T-helper 17 cell (primary cell): ENCODE results near the gene G0S2. TPM values are rescaled to one million over a fixed set of nuclear protein-coding genes. Genes with fewer than 3 reads are reported as not detected.

ENCODE experiments used
- ATAC-seq: fragments of 150-1000 bp; cut with Tn5 transposase; 2 replicates; pipeline ENCODE4 v1.10.0; 2021; ENCODE audit warnings: mild to moderate bottlenecking, moderate library complexity
- DNase-seq, 3 donors: peaks; one replicate each; pipeline versions ENCODE4 v3.0.0 to v3.0.0-alpha.2; 2020 to 2021
- H3K9me3 ChIP-seq: one replicate; pipeline ENCODE4 v1.7.0; 2013; ENCODE audit warnings: low read length, mild to moderate bottlenecking; ENCODE audit not compliant: control insufficient read depth, poor library complexity, severe bottlenecking
- H3K27ac Mint-ChIP-seq: one replicate; pipeline ENCODE4 v1.8.0; 2022; ENCODE audit warnings: mild to moderate bottlenecking, moderate library complexity, mixed read lengths
- H3K27me3 Mint-ChIP-seq: one replicate; pipeline ENCODE4 v1.8.0; 2022; ENCODE audit warnings: mixed read lengths
- H3K36me3 Mint-ChIP-seq: one replicate; pipeline ENCODE4 v1.8.0; 2022; ENCODE audit warnings: low read depth, mixed read lengths
- H3K4me1 Mint-ChIP-seq: one replicate; pipeline ENCODE4 v1.8.0; 2022; ENCODE audit warnings: mild to moderate bottlenecking, mixed read lengths
- H3K4me3 Mint-ChIP-seq: one replicate; pipeline ENCODE4 v1.8.0; 2022; ENCODE audit warnings: mild to moderate bottlenecking, moderate library complexity, mixed read lengths
- total RNA-seq, 4 donors: library from RNA in 2 of 4; stranded (reverse) in 2 of 4; gene quantifications; one replicate each; pipeline ENCODE4 v1.2.3 and lab custom pipeline; 2022 to 2026

Gene G0S2
- total RNA-seq, result 10 to 100 TPM in 1 of 2 donors, 1 to 10 TPM in 1; 6.6 to 13.5 TPM
- total RNA-seq (lab: John Stamatoyannopoulos, UW), result 0.46 to 0.53 reads per million in 2 donors

DNA sequence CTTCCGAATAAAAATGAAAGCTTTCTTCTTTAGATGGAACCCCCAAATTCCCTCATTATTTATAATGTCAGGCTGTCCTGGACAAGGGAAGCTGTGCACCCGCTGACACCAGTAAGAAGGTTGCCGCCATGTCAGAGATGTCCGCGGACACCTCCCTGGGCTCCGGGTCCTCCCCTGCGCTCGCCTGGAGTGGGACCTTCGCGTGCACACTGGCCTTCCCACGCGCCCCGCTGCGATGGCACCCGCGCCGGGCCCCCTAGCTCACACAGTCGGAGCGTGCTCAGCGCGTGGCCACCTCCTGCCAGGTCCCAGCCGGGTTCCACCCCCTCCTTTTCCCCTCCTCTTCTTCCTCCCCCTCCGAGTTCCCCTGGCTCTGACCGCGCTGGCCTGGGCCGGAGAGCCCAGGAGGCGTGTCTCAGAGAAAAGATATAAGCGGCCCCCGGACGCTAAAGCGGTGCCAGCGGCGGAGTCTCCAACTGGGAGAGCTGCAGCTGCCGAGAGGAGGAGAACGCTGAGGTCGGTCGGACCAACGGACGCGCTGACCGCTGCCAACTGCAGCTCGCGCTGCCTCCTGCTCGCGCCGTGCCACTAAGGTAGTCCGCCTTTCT, at the start of gene G0S2:
G0S2 (plus strand) TSS at position 456 of the 608 bp plus-strand sequence. CDS start 273 bp downstream, outside the sequence.
- Mint-ChIP-seq H3K4me1 (peaks cover 62% of the 10 kb centered on the region), H3K36me3 (peaks cover 7% of the 10 kb centered on the region), H3K4me3 (peak within 1 kb of the TSS; percentile 81), H3K27ac (peak within 1 kb of the TSS; percentile 91), H3K27me3 (peaks cover 7% of the 10 kb centered on the region)
- ATAC-seq, result peak; percentile 51
- peak in 1 of 3 donors; percentile 10 for DNase-seq
- H3K9me3 ChIP-seq, result no peaks in the 10 kb centered on the region

GRCh38 chr1:209625791-209626285, 49.4 kb upstream of the G0S2 start:
- no peaks in the 10 kb centered on the region for H3K36me3 Mint-ChIP-seq
- no peaks in the 10 kb centered on the region for H3K9me3 ChIP-seq
- peaks cover 13% of the 10 kb centered on the region for H3K4me1 Mint-ChIP-seq
- DNase-seq, result no peak
- H3K4me3 Mint-ChIP-seq, result no peak overlapping the region
- H3K27ac Mint-ChIP-seq, result no peak overlapping the region
- H3K27me3 Mint-ChIP-seq, result peaks cover 5% of the 10 kb centered on the region
- ATAC-seq, result no peak

DNA sequence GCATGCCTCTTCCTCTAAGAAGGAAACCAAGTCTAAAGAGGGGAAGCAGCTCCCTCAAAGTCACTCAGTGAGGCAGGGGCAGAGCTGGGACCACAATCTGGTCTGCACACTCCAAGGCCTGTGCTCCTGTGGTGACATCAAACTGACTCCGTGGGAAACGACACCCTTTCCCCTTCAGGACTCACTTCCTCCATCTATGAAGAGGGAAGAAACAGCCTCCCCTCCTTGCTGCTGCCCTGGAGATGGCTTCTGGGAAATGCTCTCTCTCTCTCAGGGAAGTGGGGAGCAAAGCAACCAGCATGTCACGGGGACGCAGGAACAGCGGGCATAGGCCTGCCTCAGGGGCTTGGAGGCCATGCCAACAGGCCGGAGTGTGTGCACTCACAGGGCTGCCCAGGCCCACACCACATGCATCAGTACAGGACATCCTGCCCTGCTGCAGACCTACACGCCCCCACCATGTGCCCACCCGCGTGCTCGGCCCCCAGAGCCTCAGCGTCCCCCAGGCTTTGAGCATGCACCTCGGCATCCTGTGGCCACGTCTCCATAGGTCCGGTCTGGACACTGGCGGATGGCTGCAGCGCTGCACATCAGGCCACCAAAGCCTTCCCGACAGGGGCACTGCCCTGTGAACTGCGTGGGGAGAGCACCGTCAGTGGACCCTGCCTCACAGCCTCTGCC, 48.7 kb upstream of the G0S2 start:
- H3K27me3 Mint-ChIP-seq, result peaks cover 5% of the 10 kb centered on the region
- H3K4me3 Mint-ChIP-seq, result no peak overlapping the region
- H3K27ac Mint-ChIP-seq, result no peak overlapping the region
- H3K9me3 ChIP-seq, result no peaks in the 10 kb centered on the region
- H3K4me1 Mint-ChIP-seq, result peaks cover 13% of the 10 kb centered on the region
- ATAC-seq (no peak), DNase-seq (no peak)
- no peaks in the 10 kb centered on the region for H3K36me3 Mint-ChIP-seq

GRCh38 chr1:209627027-209627731, 48.0 kb upstream of the G0S2 start:
- ATAC-seq, result no peak

DNA sequence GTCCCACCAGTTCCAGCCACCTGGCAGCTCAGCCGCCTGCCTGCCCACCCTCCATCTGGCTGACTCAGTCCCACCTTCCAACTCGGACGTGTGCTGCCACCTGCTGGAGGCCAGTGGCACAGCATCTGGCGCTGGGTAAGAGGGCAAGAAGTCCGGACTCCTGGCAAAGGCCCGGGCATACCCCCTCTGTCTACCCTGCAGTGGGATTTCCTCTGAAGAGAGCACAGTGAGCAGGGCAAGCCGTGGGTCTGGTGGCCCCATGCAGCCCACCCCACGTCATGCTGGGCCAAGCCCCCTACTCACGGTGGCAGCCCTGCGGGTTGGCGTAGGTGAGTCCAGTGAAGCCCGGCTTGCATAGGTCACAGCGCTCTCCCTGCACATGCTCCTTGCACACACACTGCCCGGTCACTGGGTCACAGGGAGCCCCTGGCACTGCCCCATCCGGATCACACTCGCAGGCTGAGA, 47.4 kb upstream of the G0S2 start:
- Mint-ChIP-seq H3K4me1 (peaks cover 15% of the 10 kb centered on the region), H3K27ac (no peak overlapping the region), H3K36me3 (no peaks in the 10 kb centered on the region)

More at GRCh38 chr1:209627027-209627731, 48.0 kb upstream of the G0S2 start:
- Mint-ChIP-seq H3K4me3 (no peak overlapping the region), H3K27ac (no peak overlapping the region), H3K27me3 (no peaks in the 10 kb centered on the region), H3K4me1 (peaks cover 15% of the 10 kb centered on the region), H3K36me3 (no peaks in the 10 kb centered on the region)
- no peak for DNase-seq
- no peaks in the 10 kb centered on the region for H3K9me3 ChIP-seq

DNA sequence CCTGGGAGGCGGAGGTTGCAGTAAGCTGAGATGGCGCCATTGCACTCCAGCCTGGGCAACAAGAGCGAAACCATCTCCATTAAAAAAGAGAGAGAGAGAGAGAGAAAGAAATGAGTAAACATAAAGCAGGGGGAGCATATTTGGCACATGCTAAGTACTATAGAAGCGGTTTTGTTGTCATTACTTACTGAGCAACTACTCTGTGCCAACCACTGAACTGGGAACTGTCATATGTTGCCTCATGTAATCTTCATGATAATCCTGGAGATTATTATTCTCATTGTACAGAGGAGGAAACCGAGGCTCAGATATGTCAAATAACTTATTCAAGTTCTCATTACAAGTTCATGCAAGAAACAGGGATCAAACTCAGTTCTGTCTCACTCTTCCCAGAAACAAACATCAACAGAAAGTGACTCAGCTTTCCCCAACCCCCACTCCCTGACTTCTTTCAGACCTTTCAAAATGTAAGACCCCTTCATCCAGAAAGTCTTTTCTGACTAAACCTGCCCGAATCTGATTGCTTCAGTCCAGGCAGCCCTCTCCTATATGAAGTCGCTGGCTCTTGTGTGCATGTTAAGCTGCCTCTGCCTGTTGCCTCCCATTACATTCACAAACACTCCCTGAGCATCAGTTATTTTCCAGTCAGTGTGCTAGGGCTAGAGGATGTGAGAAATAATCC, 46.5 kb upstream of the G0S2 start:
- Mint-ChIP-seq H3K36me3 (no peaks in the 10 kb centered on the region), H3K27me3 (no peaks in the 10 kb centered on the region), H3K27ac (no peak overlapping the region), H3K4me3 (no peak overlapping the region), H3K4me1 (peaks cover 15% of the 10 kb centered on the region)
- no peak for ATAC-seq
- H3K9me3 ChIP-seq, result no peaks in the 10 kb centered on the region
- no peak for DNase-seq

More for the DNA sequence above, 47.4 kb upstream of the G0S2 start:
- ATAC-seq (peak; percentile 84), DNase-seq (peak; percentile 56 to 69 (median 63))
- H3K27me3 Mint-ChIP-seq, result no peaks in the 10 kb centered on the region
- no peak overlapping the region for H3K4me3 Mint-ChIP-seq
- H3K9me3 ChIP-seq, result no peaks in the 10 kb centered on the region

DNA sequence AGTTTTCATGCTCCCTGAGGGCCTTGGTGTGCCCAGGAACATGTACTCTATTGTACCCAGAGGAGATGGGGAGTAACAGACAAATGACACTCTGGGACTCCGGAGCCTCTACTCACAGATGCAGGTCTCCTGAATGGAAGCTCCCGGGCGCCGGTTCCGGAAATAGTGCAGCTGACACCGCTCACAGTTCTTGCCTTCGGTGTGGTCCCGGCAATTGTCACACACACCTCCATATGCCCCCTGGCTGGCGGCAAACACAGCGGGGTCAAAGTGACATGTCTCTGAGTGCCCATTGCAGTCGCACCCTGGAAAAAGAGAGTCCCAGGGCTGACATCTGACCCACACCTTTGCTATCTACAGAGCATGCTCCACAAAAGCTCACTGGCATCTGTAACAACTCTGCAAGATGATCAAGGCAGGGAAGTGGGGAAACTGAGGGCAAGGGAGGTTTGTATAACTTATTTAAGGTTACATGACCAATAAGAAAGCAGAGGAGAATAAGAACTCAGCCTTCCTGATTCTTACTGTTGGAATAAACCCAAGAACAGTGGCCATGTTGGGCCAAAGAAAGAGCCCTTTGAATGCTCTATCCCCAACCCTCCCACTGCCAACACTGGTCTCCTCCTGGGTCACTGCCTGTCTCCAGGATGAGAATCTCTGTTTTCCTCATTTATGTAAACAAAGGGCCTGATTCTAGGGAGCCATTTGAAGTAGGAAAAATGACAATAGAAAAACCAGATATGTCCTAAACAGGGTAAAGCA, 45.4 kb upstream of the G0S2 start:
- Mint-ChIP-seq H3K36me3 (no peaks in the 10 kb centered on the region), H3K27me3 (no peaks in the 10 kb centered on the region), H3K27ac (no peak overlapping the region), H3K4me3 (no peak overlapping the region), H3K4me1 (peaks cover 9% of the 10 kb centered on the region)
- ATAC-seq (no peak), DNase-seq (no peak)
- no peaks in the 10 kb centered on the region for H3K9me3 ChIP-seq

DNA sequence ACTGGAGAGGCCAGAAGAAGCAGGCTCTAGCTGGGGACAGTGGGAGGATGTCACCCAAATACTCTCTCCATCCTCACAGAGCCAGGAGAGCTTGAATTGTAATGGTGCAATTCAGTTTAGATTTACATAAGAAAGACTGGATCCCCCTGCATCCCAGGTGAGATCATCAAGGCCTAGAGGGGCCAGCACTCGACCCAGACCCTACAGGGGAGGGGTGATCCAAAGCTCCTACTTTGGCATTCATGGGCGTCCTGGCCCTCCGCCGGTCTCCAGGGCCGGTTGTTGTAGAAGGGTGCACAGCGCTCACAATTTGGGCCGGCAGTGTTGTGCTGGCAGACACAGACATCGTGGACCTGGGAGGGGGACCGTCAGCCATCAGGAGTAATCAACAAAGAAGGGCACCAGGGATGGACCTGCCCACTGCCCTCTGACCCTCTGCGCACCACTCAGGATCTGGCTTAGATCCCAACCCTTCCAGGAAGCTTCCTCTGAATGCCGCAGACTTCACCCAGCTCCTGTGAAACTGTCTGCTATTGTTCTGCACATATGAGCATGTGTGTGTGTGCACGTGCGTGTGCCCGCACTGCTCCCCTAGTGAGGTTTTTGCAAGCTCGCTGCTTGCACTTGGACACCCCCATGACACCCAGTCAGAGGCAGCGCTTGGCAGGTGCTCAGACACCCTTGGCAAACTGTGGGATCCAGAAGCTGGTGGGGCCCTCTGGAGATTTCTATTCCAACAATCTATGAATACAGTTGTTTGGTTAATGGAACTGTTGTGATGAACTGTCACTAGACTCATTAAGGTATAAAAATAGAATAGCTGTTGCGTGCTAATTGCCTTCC, 44.6 kb upstream of the G0S2 start:
- Mint-ChIP-seq H3K4me3 (no peak overlapping the region), H3K27ac (no peak overlapping the region), H3K4me1 (peaks cover 15% of the 10 kb centered on the region), H3K36me3 (no peaks in the 10 kb centered on the region), H3K27me3 (no peaks in the 10 kb centered on the region)
- ATAC-seq (no peak), DNase-seq (no peak)
- H3K9me3 ChIP-seq, result no peaks in the 10 kb centered on the region

- Mint-ChIP-seq H3K27me3 (no peaks in the 10 kb centered on the region), H3K4me3 (no peak overlapping the region), H3K36me3 (no peaks in the 10 kb centered on the region), H3K4me1 (peaks cover 18% of the 10 kb centered on the region), H3K27ac (no peak overlapping the region)
- no peak for DNase-seq
- H3K9me3 ChIP-seq, result no peaks in the 10 kb centered on the region
- no peak for ATAC-seq
Observed at GRCh38 chr1:209633335-209633997, 41.7 kb upstream of the G0S2 start.

DNA sequence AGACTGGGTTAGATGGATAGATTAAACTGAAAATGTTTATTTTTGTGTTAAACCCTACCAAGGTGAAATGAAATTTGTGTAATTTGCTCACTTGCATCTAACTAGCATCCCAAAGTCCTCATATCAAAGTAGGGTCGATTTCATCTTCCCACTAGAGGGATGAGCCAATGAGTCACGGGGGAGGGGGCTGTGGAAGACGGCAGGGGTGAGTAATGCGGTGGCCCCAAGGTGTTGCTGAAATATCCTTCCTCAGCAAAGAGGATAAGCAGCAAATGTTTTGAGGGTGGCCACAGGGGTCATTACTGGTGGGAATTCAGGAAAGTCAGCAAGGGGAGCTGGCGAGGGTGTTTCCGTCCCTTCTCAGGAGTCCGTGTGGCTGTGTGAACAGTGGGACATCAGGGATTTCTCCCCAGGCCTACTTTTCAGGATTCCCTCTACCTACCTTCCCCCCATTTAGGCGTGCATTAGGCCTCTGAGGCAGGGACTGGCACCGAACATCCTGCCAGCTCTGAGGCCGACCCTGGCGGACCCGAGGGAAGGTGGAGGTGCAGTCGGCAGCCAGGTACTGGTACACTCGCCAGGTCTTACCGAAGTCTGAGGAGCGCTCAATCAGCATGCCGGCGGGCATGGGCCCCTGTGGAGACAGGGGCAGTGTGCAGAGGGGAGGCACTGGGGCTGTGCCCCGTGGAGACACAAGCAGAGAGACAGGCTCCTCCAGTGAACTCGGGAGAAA, 41.0 kb upstream of the G0S2 start:
- DNase-seq, result no peak
- Mint-ChIP-seq H3K36me3 (no peaks in the 10 kb centered on the region), H3K27ac (no peak overlapping the region), H3K27me3 (no peaks in the 10 kb centered on the region), H3K4me3 (no peak overlapping the region), H3K4me1 (peaks cover 18% of the 10 kb centered on the region)
- no peaks in the 10 kb centered on the region for H3K9me3 ChIP-seq
- no peak for ATAC-seq

DNA sequence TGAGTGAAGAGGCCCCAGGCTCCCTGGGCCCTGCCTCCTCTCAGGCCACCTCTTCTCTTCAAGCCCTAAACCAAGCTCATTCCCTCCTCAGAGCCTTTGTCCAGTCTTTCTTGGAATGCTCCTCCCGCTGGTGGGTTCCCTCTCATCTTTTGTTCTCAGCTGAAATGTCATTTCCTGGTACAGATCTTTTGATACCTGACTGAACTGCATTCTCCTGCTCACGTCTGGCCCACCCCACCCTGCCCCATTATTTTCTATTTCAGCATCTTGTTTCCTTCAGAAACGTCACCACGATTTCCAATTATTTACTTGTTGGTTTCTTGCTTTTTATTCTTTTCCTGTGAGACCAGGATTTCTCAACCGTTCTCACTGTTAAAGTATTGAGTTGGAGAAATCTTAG, 39.4 kb upstream of the G0S2 start:
- H3K27ac Mint-ChIP-seq, result peak overlapping the region; percentile 90
- no peak for ATAC-seq
- no peaks in the 10 kb centered on the region for H3K27me3 Mint-ChIP-seq
- peaks cover 16% of the 10 kb centered on the region for H3K4me1 Mint-ChIP-seq
- no peak for DNase-seq
- no peak overlapping the region for H3K4me3 Mint-ChIP-seq
- no peaks in the 10 kb centered on the region for H3K9me3 ChIP-seq
- no peaks in the 10 kb centered on the region for H3K36me3 Mint-ChIP-seq
